Posterior vena cava (tissue), 2 donors: ENCODE measurements around the gene SDK1. TPM values are rescaled to one million over a fixed set of nuclear protein-coding genes. Genes with fewer than 3 reads are reported as not detected.

Source experiments
- DNase-seq: peaks from one replicate; pipeline ENCODE4 v3.0.0-alpha.2; 2020; ENCODE audit warnings: low spot score
- intact Hi-C, 2 donors: fragments of 100-400 bp; cut with DNase I; formaldehyde crosslinking; loops; one replicate each; pipeline versions ENCODE4 v1.14.1 to v1.14.2; 2022 to 2023
- total RNA-seq, 2 donors: library from RNA; stranded (reverse); fragmentation: NEBNext Ultra II Directional; extraction: Animal tissue kit (Norgen Biotek cat#: 25700); gene quantifications; one replicate each; pipeline ENCODE4 v1.2.1, GENCODE V29; 2021
- donor health status: DM: yes; HTN: yes; CAD: no.
- donor health status: DM: yes; HTN: yes; CAD: no.

SDK1 gene
- total RNA-seq, 2 donors from 2014 or later = 14.4 to 18.3 TPM

GRCh38 chr7:3493499-3493898 is 192.4 kb downstream of the SDK1 start:
- DNase-seq = no peak
- intact Hi-C loops = no loop called here

- DNase-seq = no peak
- intact Hi-C loops = no loop called here
Measured at GRCh38 chr7:3494947-3495346, 193.9 kb downstream of the SDK1 start.

GRCh38 chr7:3495530-3495929 is 194.5 kb downstream of the SDK1 start:
- intact Hi-C loops = no loop called here

GRCh38 chr7:3495954-3496353 is 194.9 kb downstream of the SDK1 start:
- intact Hi-C loops = no loop called here
- no peak for DNase-seq

More at GRCh38 chr7:3495530-3495929, 194.5 kb downstream of the SDK1 start:
- no peak for DNase-seq

DNA sequence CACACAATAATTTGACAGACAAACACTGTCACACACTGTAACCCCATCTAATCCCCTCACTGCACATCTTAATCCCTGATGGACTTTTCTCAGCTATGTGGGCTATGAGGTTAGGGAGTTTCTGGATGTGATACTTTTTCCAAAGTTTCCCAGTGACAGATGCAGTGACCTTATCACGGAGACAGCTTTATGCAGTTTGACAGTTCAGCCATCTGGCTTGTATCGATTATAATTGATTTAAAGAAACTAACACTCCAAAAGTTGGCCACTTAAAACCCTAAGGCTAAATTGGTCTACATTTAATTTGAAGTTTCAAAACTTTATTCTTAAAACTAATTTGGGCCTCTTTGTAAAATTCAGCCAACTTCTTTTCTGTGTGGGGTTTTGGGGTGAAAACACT is 196.7 kb downstream of the SDK1 start:
- no peak for DNase-seq
- intact Hi-C loops = no loop called here

- no peak for DNase-seq
- intact Hi-C loops = no loop called here
Measured at GRCh38 chr7:3501671-3502070, 200.6 kb downstream of the SDK1 start.

- DNase-seq = no peak
- intact Hi-C loops = no loop called here
Measured at GRCh38 chr7:3504384-3504783, 203.3 kb downstream of the SDK1 start.

GRCh38 chr7:3510101-3511020 is 209.3 kb downstream of the SDK1 start:
- intact Hi-C loops = no loop called here
- no peak for DNase-seq

DNA sequence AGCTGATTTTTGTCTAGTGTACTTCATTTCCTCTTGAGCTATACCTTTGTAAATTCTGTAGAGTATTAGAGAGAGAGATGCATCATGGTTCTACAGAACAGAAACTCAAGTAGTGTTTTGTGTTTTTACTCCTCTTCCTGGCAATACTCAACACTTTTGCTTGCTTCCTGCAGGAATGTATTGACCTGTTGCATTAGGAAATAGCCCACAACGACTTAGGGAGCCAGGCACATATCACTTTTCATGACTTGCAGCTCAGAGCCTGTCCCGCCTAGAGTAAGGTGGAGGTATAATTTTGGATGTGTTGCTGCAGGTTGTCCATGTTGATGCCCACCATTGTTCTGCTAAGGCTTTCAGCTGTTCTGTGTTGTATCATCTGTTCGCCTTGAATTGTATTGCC is 216.3 kb downstream of the SDK1 start:
- intact Hi-C loops = no loop called here
- no peak for DNase-seq

DNA sequence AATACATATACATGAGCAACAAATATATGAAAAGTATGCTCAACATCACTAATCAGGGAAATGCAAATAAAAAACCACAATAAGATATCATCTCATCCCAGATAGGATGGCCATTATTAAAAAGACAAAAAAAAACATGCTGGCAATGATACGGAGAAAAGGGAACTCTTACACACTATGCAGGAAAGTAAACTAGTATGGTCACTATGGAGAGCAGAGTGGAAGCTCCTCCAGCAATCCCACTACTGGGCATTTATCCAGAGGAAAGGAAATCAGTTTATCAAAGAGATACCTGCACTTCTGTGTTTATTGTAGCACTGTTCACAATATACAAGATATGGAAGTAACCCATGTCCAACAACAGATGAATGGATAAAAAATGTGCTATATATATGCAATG is 217.5 kb downstream of the SDK1 start:
- intact Hi-C loops = no loop called here
- DNase-seq = no peak

- DNase-seq = no peak
- intact Hi-C loops = no loop called here
Measured at GRCh38 chr7:3520206-3520605, 219.2 kb downstream of the SDK1 start.

GRCh38 chr7:3527496-3528124 is 226.6 kb downstream of the SDK1 start:
- DNase-seq = no peak
- intact Hi-C loops = no loop called here

DNA sequence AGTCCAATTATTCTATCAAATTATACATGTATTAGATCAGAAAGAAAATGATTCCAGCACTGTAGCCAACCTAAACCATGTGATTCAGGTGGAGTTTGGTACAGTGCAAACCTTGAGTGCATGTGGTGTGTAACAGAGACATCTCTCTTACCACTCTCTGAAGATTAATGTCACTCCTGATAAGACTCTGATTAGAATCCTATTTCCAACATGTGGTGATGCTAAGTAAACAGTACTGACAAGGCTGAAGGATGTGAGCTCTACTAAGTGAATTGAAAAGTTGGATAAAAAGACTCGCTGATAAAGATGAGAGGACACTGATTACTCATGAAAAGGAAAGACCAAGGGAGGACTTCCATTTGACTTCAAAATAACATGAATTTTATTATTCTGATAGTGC is 232.0 kb downstream of the SDK1 start:
- DNase-seq = no peak
- intact Hi-C loops = no loop called here

- intact Hi-C loops = no loop called here
- no peak for DNase-seq
Measured at GRCh38 chr7:3537210-3537875, 236.3 kb downstream of the SDK1 start.

GRCh38 chr7:3538041-3538440 is 237.0 kb downstream of the SDK1 start:
- intact Hi-C loops = no loop called here
- DNase-seq = no peak

DNA sequence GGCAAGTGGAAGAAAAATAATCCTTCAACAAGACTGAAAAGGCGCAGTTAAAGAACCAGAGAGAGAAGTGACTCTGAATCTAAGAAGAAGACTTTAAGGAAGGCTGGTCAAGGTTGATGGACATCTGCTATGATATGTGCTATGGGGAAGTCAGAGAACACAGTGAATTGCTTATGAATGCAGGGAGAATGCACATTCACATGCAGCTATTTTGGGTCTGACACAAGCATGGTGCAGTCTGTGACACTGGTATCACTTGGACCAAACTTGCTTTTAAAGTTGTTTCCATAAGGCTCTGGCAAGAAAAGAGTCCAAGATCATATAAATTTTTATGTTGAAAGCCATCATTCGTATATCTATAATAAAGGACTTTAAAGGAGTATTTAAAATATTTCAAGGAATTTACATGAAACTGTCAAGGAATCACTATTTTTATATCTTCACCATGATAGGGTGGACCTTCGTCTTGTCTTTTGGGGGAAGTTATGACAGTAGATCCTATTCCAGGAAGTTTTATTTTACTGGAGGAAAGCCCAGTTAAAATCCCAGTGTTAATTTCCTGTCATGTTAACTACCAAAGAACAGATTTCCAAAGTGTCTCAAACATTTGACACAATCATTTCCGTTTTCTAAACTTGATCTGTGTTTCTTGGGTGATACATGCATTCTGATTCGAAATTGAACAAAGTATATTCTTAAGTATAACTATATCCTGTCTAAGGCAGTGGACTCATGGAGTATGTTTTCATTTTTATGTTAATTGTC is 239.6 kb downstream of the SDK1 start:
- DNase-seq = no peak
- intact Hi-C loops = no loop called here

- intact Hi-C loops = no loop called here
Measured at GRCh38 chr7:3544202-3544601, 243.2 kb downstream of the SDK1 start.

GRCh38 chr7:3548815-3549214 is 247.8 kb downstream of the SDK1 start:
- intact Hi-C loops = no loop called here
- no peak for DNase-seq

More at GRCh38 chr7:3544202-3544601, 243.2 kb downstream of the SDK1 start:
- DNase-seq = no peak

DNA sequence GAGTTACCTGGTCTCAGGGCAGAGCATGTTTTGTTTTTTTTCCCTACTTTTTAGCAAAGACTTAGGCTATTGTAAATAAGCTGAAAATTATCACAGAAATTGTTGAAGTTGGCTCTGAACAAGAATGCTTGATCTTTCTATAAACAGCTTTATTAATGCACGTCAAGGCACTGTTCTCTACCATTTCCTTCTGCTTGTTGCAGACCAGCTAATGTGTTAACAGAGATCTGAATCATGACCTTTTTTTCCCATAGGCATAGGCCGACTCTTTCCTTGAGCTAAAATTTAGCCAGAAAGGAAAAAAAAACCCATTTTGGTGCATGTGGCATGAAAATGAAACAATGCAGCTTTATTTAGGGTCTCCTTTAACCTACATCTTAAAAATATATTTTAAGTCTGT is 248.5 kb downstream of the SDK1 start:
- intact Hi-C loops = no loop called here
- no peak for DNase-seq

GRCh38 chr7:3551536-3551935 is 250.5 kb downstream of the SDK1 start:
- intact Hi-C loops = no loop called here
- DNase-seq = no peak
